ENCODE measurements around the gene COMP. TPM values are rescaled to one million over a fixed set of nuclear protein-coding genes. Genes with fewer than 3 reads are reported as not detected.

COMP gene
- polyA plus RNA-seq, 1 experiment = 9.2 TPM

- no peaks in the 10 kb centered on the region for H3K27me3 ChIP-seq (ENCODE audit: control insufficient read depth, insufficient read depth, low read length)
- no peak for DNase-seq (ENCODE audit: low read depth)
- TF ChIP-seq, protein P1, sequence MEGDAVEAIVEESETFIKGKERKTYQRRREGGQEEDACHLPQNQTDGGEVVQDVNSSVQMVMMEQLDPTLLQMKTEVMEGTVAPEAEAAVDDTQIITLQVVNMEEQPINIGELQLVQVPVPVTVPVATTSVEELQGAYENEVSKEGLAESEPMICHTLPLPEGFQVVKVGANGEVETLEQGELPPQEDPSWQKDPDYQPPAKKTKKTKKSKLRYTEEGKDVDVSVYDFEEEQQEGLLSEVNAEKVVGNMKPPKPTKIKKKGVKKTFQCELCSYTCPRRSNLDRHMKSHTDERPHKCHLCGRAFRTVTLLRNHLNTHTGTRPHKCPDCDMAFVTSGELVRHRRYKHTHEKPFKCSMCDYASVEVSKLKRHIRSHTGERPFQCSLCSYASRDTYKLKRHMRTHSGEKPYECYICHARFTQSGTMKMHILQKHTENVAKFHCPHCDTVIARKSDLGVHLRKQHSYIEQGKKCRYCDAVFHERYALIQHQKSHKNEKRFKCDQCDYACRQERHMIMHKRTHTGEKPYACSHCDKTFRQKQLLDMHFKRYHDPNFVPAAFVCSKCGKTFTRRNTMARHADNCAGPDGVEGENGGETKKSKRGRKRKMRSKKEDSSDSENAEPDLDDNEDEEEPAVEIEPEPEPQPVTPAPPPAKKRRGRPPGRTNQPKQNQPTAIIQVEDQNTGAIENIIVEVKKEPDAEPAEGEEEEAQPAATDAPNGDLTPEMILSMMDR (IDR thresholded peaks at IDR 0.05; ENCODE audit: insufficient read depth, low read depth, low read length) = no peak
- ChIA-PET POLR2A (no interaction called here), CTCF (interaction anchor here (0.8 kb wide), 1 partner anchor 26 kb away, joined by 4 read pairs; no protein-coding TSS in a partner anchor)
- H3K4me3 ChIP-seq (ENCODE audit: low read depth, low read length) = no peak overlapping the region
- H3K36me3 ChIP-seq (ENCODE audit: control insufficient read depth, insufficient read depth, low read length) = peaks cover 6% of the 10 kb centered on the region
Observed at GRCh38 chr19:18749362-18750231, 41.5 kb downstream of the COMP start.

DNA sequence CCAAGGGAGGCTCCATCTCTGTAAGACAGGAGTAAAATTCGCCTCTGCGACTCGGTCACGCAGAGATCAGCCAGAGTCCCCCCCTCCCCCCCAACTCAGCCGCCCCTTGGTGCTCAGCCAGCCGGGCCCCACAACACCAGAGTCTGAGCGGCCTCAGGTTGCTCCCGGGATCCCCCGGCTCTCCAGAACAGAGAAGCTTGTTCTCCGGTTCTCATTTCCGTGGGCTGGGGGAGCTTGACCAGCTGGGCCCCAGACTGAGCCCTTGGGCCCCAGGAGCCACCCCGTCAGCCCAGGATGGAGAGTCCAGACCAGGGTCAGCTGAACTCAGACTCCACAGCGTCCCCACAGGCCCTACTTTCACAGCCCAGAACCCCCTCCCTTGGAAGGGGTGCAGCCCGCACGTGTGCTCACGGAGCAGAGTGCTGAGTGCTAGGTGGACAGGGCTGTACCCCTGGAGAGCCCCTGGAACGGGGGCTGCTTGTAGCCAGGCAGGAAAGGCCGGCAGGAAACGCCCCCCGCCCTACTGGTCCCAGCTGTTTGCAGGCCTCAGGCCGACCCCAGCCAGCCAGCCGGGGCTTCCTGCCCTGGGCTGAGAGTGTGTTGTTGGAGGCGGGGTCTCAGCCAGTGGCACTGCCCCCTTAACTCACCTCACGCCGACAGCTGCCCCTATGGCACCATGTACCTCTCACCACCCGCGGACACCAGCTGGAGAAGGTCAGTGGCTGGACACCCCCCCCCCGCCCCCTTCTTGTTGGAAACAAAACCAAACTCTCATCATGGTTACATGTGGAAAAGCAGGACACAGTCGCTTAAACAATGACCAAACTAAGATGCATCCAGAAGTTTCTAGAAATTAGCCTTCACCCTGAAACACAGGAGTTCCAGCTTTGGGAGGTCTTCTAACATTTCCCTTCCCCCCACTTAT is 44.4 kb downstream of the COMP start:
- Histone ChIP-seq H3K4me3 (ENCODE audit: low read depth, low read length) (no peak overlapping the region), H3K36me3 (ENCODE audit: control insufficient read depth, insufficient read depth, low read length) (peaks cover 4% of the 10 kb centered on the region), H3K27me3 (ENCODE audit: control insufficient read depth, insufficient read depth, low read length) (no peaks in the 10 kb centered on the region)
- ChIA-PET POLR2A (no interaction called here), CTCF (interaction anchor here (0.6 kb wide), 1 partner anchor 240 kb away, joined by 3 read pairs; no protein-coding TSS in a partner anchor)
- TF ChIP-seq, protein P1 (IDR thresholded peaks at IDR 0.05; ENCODE audit: insufficient read depth, low read depth, low read length) = no peak
- DNase-seq (ENCODE audit: low read depth) = no peak

DNA sequence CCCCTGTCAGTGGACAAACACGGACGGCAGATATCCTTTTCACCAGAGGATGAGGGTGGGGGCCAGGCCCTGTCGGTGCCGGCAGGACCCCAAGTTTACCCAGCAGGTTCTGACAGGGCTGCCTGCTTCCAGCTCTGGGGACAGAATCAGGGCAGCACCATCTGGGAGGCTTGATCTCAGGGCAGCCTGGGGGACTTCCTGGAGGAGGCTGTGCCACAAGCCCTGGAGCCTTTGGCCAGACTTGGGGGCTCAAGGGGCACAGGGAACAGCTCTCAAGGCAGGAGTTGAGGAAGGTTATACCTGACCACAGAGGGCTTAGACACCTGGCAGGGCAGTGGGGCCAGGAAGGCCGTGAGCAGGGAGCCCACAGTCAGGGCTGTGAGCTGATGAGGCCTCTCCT is 45.2 kb downstream of the COMP start:
- H3K36me3 ChIP-seq (ENCODE audit: control insufficient read depth, insufficient read depth, low read length) = peaks cover 4% of the 10 kb centered on the region
- H3K4me3 ChIP-seq (ENCODE audit: low read depth, low read length) = no peak overlapping the region
- ChIA-PET CTCF (no interaction called here), POLR2A (no interaction called here)
- DNase-seq (ENCODE audit: low read depth) = no peak
- TF ChIP-seq, protein P1 (IDR thresholded peaks at IDR 0.05; ENCODE audit: insufficient read depth, low read depth, low read length) = no peak
- no peaks in the 10 kb centered on the region for H3K27me3 ChIP-seq (ENCODE audit: control insufficient read depth, insufficient read depth, low read length)

DNA sequence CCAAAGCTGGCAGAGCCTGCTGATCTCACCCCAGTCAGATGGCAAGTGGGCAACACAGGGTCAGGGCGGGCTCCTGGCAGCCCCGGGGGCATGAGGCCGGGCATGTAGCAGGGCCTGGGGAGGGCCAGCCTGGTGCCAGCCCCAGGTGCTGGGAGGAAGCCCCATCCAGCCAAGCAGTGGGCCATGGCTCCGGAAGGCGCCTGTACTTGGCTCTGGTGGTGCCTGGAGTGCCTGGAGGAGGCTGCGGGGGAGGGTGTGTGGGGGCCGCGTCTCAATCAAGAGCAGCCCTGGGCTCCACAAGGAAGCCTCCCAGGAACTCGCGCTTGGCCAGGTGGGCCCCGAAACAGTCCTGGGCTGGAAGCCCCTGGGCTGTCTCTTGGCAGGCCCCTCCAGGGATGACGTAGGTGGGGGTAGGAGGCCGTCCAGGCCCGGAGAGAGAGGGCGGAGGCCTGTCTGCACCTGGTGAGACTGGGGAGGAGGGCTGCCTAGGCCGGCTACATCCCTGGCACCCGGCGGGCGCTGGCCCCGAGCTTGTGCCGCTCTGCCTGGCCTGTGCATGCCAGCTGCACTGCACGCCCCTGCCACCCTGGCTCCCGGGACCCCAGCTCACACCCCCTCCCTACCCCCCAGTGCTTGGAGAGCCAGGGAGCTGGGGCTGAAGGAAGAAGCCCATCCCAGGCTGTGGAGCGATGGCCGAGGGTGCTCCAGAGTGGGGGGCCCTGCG is 45.9 kb downstream of the COMP start:
- ChIA-PET CTCF (no interaction called here), POLR2A (no interaction called here)
- Histone ChIP-seq H3K36me3 (ENCODE audit: control insufficient read depth, insufficient read depth, low read length) (peaks cover 2% of the 10 kb centered on the region; the same call in 1 of the 2 replicates), H3K4me3 (ENCODE audit: low read depth, low read length) (no peak overlapping the region), H3K27me3 (ENCODE audit: control insufficient read depth, insufficient read depth, low read length) (no peaks in the 10 kb centered on the region)
- TF ChIP-seq, protein P1 (IDR thresholded peaks at IDR 0.05; ENCODE audit: insufficient read depth, low read depth, low read length) = no peak
- no peak for DNase-seq (ENCODE audit: low read depth)
